Eye (tissue), 1 donor: ENCODE data around the gene CALY.
A peak's percentile ranks its signal among the peaks of the same experiment; 100 is the strongest.
"Not testable (repeated sequence)": the region's sequence is repeated elsewhere in the genome, so short reads cannot be mapped to it uniquely, and the experiment has no call there.

Source experiments
- DNase-seq: peaks from one replicate; pipeline ENCODE4 v3.0.0-alpha.2; 2015

Gene CALY

GRCh38 chr10:133336577-133337369 is at the start of gene CALY:
Gene CALY (minus strand): TSS chr10:133336896. CDS start chr10:133328989, 7,907 bp downstream.
- peak; percentile 76 for DNase-seq

GRCh38 chr10:133385214-133385613 is 48.5 kb upstream of the CALY start:
- no peak for DNase-seq

GRCh38 chr10:133384071-133384470 is 47.4 kb upstream of the CALY start:
- DNase-seq = no peak

- no peak for DNase-seq
Observed at GRCh38 chr10:133383551-133383950, 46.9 kb upstream of the CALY start.

- DNase-seq = no peak
Observed at GRCh38 chr10:133381036-133381435, 44.3 kb upstream of the CALY start.

GRCh38 chr10:133379801-133380666 is 43.3 kb upstream of the CALY start:
- no peak for DNase-seq

- peak; percentile 80 for DNase-seq
Observed at GRCh38 chr10:133379152-133379800, 42.6 kb upstream of the CALY start, which contains the start of gene PAOX. Gene PAOX (plus strand): TSS chr10:133379262. CDS start chr10:133379317, 55 bp downstream.

- DNase-seq = peak; percentile 89
Observed at GRCh38 chr10:133378251-133379096, 41.8 kb upstream of the CALY start.

- no peak for DNase-seq
Observed at GRCh38 chr10:133377818-133378250, 41.1 kb upstream of the CALY start.

GRCh38 chr10:133377025-133377817 is 40.5 kb upstream of the CALY start:
- DNase-seq = no peak

- DNase-seq = not testable (repeated sequence)
Observed at GRCh38 chr10:133376183-133376582, 39.5 kb upstream of the CALY start.

GRCh38 chr10:133375357-133376115 is 38.8 kb upstream of the CALY start:
- peak; percentile 32 for DNase-seq

GRCh38 chr10:133373174-133374090 is 36.7 kb upstream of the CALY start, which contains the start of gene ECHS1:
Gene ECHS1 (minus strand): TSS chr10:133373354. CDS start chr10:133373333, 21 bp downstream.
- peak; percentile 97 for DNase-seq

GRCh38 chr10:133372507-133372906 is 35.8 kb upstream of the CALY start:
- no peak for DNase-seq

GRCh38 chr10:133370030-133370786 is 33.5 kb upstream of the CALY start:
- no peak for DNase-seq

- no peak for DNase-seq
Observed at GRCh38 chr10:133368153-133368552, 31.5 kb upstream of the CALY start.

- DNase-seq = not testable (repeated sequence)
Observed at GRCh38 chr10:133367461-133367860, 30.8 kb upstream of the CALY start.

GRCh38 chr10:133366751-133367150 is 30.1 kb upstream of the CALY start:
- DNase-seq = no peak

GRCh38 chr10:133366130-133366478 is 29.4 kb upstream of the CALY start:
- no peak for DNase-seq
